HepG2 (cell line): ENCODE results near the gene PPP1R18. TPM values are rescaled to one million over a fixed set of nuclear protein-coding genes. Genes with fewer than 3 reads are reported as not detected.
"Not testable (repeated sequence)": the region's sequence is repeated elsewhere in the genome, so short reads cannot be mapped to it uniquely, and the experiment has no call there.

Experiments used
- ATAC-seq: fragments of 200-7000 bp; cut with Tn5 transposase; 3 replicates; pipeline ENCODE4 v1.9.1; 2020; ENCODE audit warnings: mild to moderate bottlenecking, moderate library complexity
- BruUV-seq: library from RNA; stranded (reverse); fragments of 400-500 nt; replicated peaks from 2 replicates; lab custom pipeline; 2021; lab: Mats Ljungman, UMichigan
- CTCF ChIA-PET: fragments of 300-600 bp; formaldehyde crosslinking; extraction: SDS; loops from one replicate; lab custom pipeline; 2021; ENCODE audit warnings: low total read pairs, inconsistent platforms, low intra/inter-chr PET ratio; lab: Yijun Ruan, JAX
- POLR2A ChIA-PET: fragments of 350-600 bp; sonication (Branson Sonifier 250); formaldehyde crosslinking; loops from one replicate; lab custom pipeline; 2020; ENCODE audit warnings: antibody characterized with exemption, inconsistent platforms; lab: Yijun Ruan, JAX
- DNase-seq: peaks from one replicate; pipeline ENCODE4 v3.0.0-alpha.2; 2015; ENCODE audit warnings: low spot score
- FAIRE-seq: peaks from 3 replicates; lab custom pipeline; 2011; peaks lifted over from hg19 to GRCh38; lab: Jason Lieb, UNC
- H2AFZ ChIP-seq: one replicate; pipeline ENCODE4 v1.6.1; 2011; ENCODE audit warnings: low read length, inconsistent platforms
- H3K27ac ChIP-seq: fragments of 300-600 bp; 3 replicates; pipeline ENCODE4 v1.8.0; 2011; ENCODE audit warnings: mixed run types, mild to moderate bottlenecking, mixed read lengths, low read length, inconsistent platforms; ENCODE audit not compliant: insufficient read depth; ENCODE audit errors: extremely low read length
- H3K27me3 ChIP-seq, 2 experiments: fragments of 200-600 bp in 1 of 2; 2 replicates in 1 of 2; 3 replicates in 1 of 2; pipeline versions ENCODE4 v1.6.0 to v1.8.0; 2011; ENCODE audit warnings: low read length in 2 of 2, mild to moderate bottlenecking in 2 of 2, moderate library complexity in 2 of 2, inconsistent platforms in 1 of 2; ENCODE audit not compliant: insufficient read depth in 2 of 2, control insufficient read depth in 1 of 2
- H3K36me3 ChIP-seq, 2 experiments: fragments of 200-600 bp in 1 of 2; replicated peaks in 1 of 2; 2 replicates in 1 of 2; 3 replicates in 1 of 2; pipeline versions ENCODE4 v1.5.1 to v1.8.0; 2011; ENCODE audit warnings: low read length in 2 of 2, inconsistent platforms in 1 of 2; ENCODE audit not compliant: insufficient read depth in 2 of 2, control insufficient read depth in 1 of 2
- H3K4me1 ChIP-seq: 2 replicates; pipeline ENCODE4 v1.5.1; 2012; ENCODE audit warnings: low read length, inconsistent platforms; ENCODE audit not compliant: insufficient read depth
- H3K4me2 ChIP-seq: 2 replicates; pipeline ENCODE4 v1.6.0; 2011; ENCODE audit warnings: low read depth, low read length, inconsistent platforms
- H3K4me3 ChIP-seq, 3 experiments: fragments of 200-600 bp in 1 of 3; sonication (generic), shearing (Covaris generic) in 1 of 3; replicated peaks in 1 of 3; 2 replicates each; pipeline ENCODE4 v1.5.1; 2011 to 2016; ENCODE audit warnings: low read length in 3 of 3, inconsistent platforms in 2 of 3, low read depth in 2 of 3, mild to moderate bottlenecking in 2 of 3, control low read depth in 1 of 3, mixed read lengths in 1 of 3; ENCODE audit not compliant: insufficient read depth in 1 of 3
- H3K79me2 ChIP-seq: one replicate; pipeline ENCODE4 v1.6.1; 2011; ENCODE audit warnings: low read length, inconsistent platforms; ENCODE audit not compliant: insufficient read depth
- H3K9ac ChIP-seq: 2 replicates; pipeline ENCODE4 v1.6.0; 2011; ENCODE audit warnings: mild to moderate bottlenecking, low read depth, low read length, inconsistent platforms; ENCODE audit not compliant: insufficient read depth
- H3K9me3 ChIP-seq: 2 replicates; pipeline ENCODE4 v1.5.1; 2012; ENCODE audit warnings: mild to moderate bottlenecking, low read length
- H4K20me1 ChIP-seq: 2 replicates; pipeline ENCODE4 v1.6.0; 2011; ENCODE audit warnings: inconsistent platforms, mild to moderate bottlenecking, low read length, moderate library complexity; ENCODE audit not compliant: insufficient read depth
- JARID2 ChIP-seq: sonication (generic); formaldehyde crosslinking; IDR thresholded peaks from 2 replicates; pipeline ENCODE4 v1.8.1; 2023; ENCODE audit warnings: missing genetic modification reagents, inconsistent platforms; ENCODE audit not compliant: insufficient replicate concordance
- SRY ChIP-seq: sonication (generic); formaldehyde crosslinking; IDR thresholded peaks from 2 replicates; pipeline ENCODE4 v1.8.0; 2022; ENCODE audit warnings: mild to moderate bottlenecking, missing genetic modification reagents
- ZFP37 ChIP-seq: sonication (generic); formaldehyde crosslinking; IDR thresholded peaks from 2 replicates; pipeline ENCODE4 v1.4.0; 2020; ENCODE audit warnings: missing genetic modification reagents, borderline replicate concordance
- ZNF367 ChIP-seq: sonication (generic); formaldehyde crosslinking; IDR thresholded peaks from 2 replicates; pipeline ENCODE4 v1.4.0; 2020; ENCODE audit warnings: missing genetic modification reagents, borderline replicate concordance
- ZSCAN12 ChIP-seq: sonication (generic); formaldehyde crosslinking; IDR thresholded peaks from 2 replicates; pipeline ENCODE4 v1.9.0; 2021; ENCODE audit warnings: mild to moderate bottlenecking, missing genetic modification reagents
- WGBS: methylation state at CpG from one replicate; pipeline ENCODE4 v1.1.6; 2017; ENCODE audit warnings: low lambda C conversion rate; 5-methylcytosine and 5-hydroxymethylcytosine counted together
- in situ Hi-C: cut with HindIII; loops from 2 replicates; pipeline ENCODE4 v1.10.0; 2017; ENCODE audit warnings: low pct_unique_long_range_greater_than_20kb; ENCODE audit not compliant: extremely low pct_ligation_motif_present
- intact Hi-C: fragments of 100-400 bp; cut with micrococcal nuclease; formaldehyde crosslinking; loops from one replicate; pipeline ENCODE4 v1.10.0; 2022; ENCODE audit not compliant: unreplicated experiment
- polyA plus RNA-seq, 8 experiments: library from polyadenylated mRNA; depleted of rRNA in 3 of 8; stranded (reverse) in 7 of 8; unstranded in 1 of 8; fragments of >200 nt; fragmentation: Illumina TruSeq in 4 of 8; extraction: Trizol in 4 of 8; gene quantifications; 2 replicates each; pipeline versions ENCODE4 v1.2.1 to v1.2.3, GENCODE V29; 2011 to 2016; ENCODE audit warnings: low read depth in 4 of 8, missing spikeins in 1 of 8, mixed read lengths in 1 of 8; ENCODE audit not compliant: insufficient read depth in 1 of 8
- total RNA-seq, 5 experiments: library from RNA; depleted of rRNA; stranded (reverse); fragments of >200 nt; fragmentation: Illumina TruSeq; extraction: Trizol; gene quantifications; 2 replicates each; pipeline ENCODE4 v1.2.3, GENCODE V29; 2016; ENCODE audit warnings: low read depth in 1 of 5
- TF ChIP-seq, protein P1 (sequence below): IDR thresholded peaks from 2 replicates; pipeline ENCODE4 v1.6.1; 2016
- TF ChIP-seq, protein P2 (sequence below): IDR thresholded peaks from 2 replicates; pipeline ENCODE4 v1.6.1; 2012; ENCODE audit warnings: low read length, improper control_type of control experiment
- TF ChIP-seq, protein P3 (sequence below): sonication (generic); formaldehyde crosslinking; conservative IDR thresholded peaks from 2 replicates; pipeline ENCODE4 v1.5.0; 2020; ENCODE audit warnings: missing genetic modification reagents

The PPP1R18 gene
- total and polyA plus RNA-seq, 2 of the 13 experiments (the other 11 are each of a cell fraction or from before 2014, with no cell fraction given) = 4.9 to 9.2 TPM

- no peak for TF ChIP-seq SRY (CRISPR knock-in tag)
- TF ChIP-seq, protein P1, sequence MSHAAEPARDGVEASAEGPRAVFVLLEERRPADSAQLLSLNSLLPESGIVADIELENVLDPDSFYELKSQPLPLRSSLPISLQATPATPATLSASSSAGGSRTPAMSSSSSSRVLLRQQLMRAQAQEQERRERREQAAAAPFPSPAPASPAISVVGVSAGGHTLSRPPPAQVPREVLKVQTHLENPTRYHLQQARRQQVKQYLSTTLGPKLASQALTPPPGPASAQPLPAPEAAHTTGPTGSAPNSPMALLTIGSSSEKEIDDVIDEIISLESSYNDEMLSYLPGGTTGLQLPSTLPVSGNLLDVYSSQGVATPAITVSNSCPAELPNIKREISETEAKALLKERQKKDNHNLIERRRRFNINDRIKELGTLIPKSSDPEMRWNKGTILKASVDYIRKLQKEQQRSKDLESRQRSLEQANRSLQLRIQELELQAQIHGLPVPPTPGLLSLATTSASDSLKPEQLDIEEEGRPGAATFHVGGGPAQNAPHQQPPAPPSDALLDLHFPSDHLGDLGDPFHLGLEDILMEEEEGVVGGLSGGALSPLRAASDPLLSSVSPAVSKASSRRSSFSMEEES (CRISPR knock-in tag) = no peak
- TF ChIP-seq, protein P2, sequence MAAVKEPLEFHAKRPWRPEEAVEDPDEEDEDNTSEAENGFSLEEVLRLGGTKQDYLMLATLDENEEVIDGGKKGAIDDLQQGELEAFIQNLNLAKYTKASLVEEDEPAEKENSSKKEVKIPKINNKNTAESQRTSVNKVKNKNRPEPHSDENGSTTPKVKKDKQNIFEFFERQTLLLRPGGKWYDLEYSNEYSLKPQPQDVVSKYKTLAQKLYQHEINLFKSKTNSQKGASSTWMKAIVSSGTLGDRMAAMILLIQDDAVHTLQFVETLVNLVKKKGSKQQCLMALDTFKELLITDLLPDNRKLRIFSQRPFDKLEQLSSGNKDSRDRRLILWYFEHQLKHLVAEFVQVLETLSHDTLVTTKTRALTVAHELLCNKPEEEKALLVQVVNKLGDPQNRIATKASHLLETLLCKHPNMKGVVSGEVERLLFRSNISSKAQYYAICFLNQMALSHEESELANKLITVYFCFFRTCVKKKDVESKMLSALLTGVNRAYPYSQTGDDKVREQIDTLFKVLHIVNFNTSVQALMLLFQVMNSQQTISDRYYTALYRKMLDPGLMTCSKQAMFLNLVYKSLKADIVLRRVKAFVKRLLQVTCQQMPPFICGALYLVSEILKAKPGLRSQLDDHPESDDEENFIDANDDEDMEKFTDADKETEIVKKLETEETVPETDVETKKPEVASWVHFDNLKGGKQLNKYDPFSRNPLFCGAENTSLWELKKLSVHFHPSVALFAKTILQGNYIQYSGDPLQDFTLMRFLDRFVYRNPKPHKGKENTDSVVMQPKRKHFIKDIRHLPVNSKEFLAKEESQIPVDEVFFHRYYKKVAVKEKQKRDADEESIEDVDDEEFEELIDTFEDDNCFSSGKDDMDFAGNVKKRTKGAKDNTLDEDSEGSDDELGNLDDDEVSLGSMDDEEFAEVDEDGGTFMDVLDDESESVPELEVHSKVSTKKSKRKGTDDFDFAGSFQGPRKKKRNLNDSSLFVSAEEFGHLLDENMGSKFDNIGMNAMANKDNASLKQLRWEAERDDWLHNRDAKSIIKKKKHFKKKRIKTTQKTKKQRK = no peak
Measured at GRCh38 chr6:30722280-30723112, 36.1 kb upstream of the PPP1R18 start (continued).

DNA sequence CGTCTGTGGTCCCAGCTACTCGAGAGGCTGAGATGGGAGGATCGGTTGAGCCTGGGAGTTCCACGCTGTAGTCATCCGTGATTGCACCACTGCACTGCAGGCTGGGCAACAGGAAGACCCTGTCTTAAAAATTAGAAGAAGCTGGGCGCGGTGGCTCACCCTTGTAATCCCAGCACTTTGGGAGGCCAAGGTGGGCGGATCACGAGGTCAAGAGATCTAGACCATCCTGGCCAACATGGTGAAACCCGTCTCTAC lies 35.5 kb upstream of the PPP1R18 start:
- not testable (repeated sequence) for H3K9me3 ChIP-seq, H2AFZ ChIP-seq, ATAC-seq, FAIRE-seq, H3K27me3 ChIP-seq, BruUV-seq, DNase-seq
- H3K4me1 ChIP-seq = peaks cover 58% of the 10 kb centered on the region
- ChIA-PET POLR2A (interaction anchor here (0.7 to 5.0 kb wide), 23 partner anchors 9 to 192 kb away, joined by 3 to 92 read pairs (median 8); partner anchors contain the start of genes DHX16, FLOT1, IER3 and MRPS18B), CTCF (interaction anchor here (0.9 to 3.5 kb wide), 7 partner anchors 9 to 156 kb away, joined by 3 to 130 read pairs (median 5); partner anchors contain the start of gene DHX16)
- WGBS = 10% methylated on average over 10 of the region's 10 CpGs
- peaks cover 46% of the 10 kb centered on the region for H3K79me2 ChIP-seq
- H3K9ac ChIP-seq = peak overlapping the region; percentile 96
- peaks cover 44% of the 10 kb centered on the region for H4K20me1 ChIP-seq
- intact Hi-C loops = loop anchor here (1.0 to 5.0 kb wide), 4 partner anchors 35 to 240 kb away; no protein-coding TSS in a partner anchor
- in situ Hi-C loops = loop anchor here (5.0 to 10.0 kb wide), 2 partner anchors 45 to 237 kb away; partner anchors contain the start of gene HLA-E
- H3K4me2 ChIP-seq = peak overlapping the region; percentile 82
- peaks cover 13 to 35% of the 10 kb centered on the region in 2 experiments for H3K36me3 ChIP-seq
- H3K4me3 ChIP-seq = peak overlapping the region; percentile 89 to 94 (median 90); a peak in 5 of 6 replicates
- peak overlapping the region; percentile 96 for H3K27ac ChIP-seq
- peak; percentile 3; the same call in 1 of the 2 replicates for TF ChIP-seq ZFP37 (CRISPR knock-in tag)
- peak; percentile 20 for TF ChIP-seq JARID2 (CRISPR knock-in tag)
- TF ChIP-seq ZNF367 (CRISPR knock-in tag) = 0 out of 2 replicates have a peak, but pooled peaks have one; percentile 6
- TF ChIP-seq, protein P3, sequence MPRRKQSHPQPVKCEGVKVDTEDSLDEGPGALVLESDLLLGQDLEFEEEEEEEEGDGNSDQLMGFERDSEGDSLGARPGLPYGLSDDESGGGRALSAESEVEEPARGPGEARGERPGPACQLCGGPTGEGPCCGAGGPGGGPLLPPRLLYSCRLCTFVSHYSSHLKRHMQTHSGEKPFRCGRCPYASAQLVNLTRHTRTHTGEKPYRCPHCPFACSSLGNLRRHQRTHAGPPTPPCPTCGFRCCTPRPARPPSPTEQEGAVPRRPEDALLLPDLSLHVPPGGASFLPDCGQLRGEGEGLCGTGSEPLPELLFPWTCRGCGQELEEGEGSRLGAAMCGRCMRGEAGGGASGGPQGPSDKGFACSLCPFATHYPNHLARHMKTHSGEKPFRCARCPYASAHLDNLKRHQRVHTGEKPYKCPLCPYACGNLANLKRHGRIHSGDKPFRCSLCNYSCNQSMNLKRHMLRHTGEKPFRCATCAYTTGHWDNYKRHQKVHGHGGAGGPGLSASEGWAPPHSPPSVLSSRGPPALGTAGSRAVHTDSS (CRISPR knock-in tag) = 0 out of 2 replicates have a peak, but pooled peaks have one; percentile 69
- TF ChIP-seq ZSCAN12 (CRISPR knock-in tag) = 0 out of 2 replicates have a peak, but pooled peaks have one; percentile 30
